Measurements from ENCODE around the gene YPEL1.

Gene YPEL1

GRCh38 chr22:21702700-21703683 lies 32.6 kb downstream of the YPEL1 start:
- no peak overlapping the region for H3K4me3 ChIP-seq (ENCODE audit: low read length)
- TF ChIP-seq CTCF (conservative IDR thresholded peaks at IDR 0.05; ENCODE audit: low read depth, low read length), result no peak
- no peak for DNase-seq (ENCODE audit: low read depth)

DNA sequence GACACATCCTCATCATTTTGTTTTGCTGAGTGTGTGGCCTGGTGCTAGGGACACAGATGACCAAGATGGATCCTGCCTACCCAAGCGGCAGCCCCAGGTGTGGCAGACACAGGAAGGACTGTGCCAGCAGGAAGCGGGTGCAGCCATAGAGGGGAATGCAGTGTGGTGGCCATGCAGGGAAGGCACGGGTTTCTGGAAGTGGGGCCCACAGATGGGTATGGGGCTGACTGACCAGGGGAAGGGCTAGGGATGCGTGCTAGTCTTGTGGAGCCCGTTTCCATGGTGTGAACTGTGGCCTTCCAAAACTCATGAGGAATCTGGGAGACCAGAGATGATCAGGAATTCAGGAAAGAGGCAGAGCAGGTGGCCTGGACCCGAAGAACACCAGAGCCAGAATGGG lies 33.5 kb downstream of the YPEL1 start:
- no peak overlapping the region for H3K4me3 ChIP-seq (ENCODE audit: low read length)
- no peak for TF ChIP-seq CTCF (conservative IDR thresholded peaks at IDR 0.05; ENCODE audit: low read depth, low read length)
- DNase-seq (ENCODE audit: low read depth), result no peak

- H3K4me3 ChIP-seq (ENCODE audit: low read length), result no peak overlapping the region
- DNase-seq (ENCODE audit: low read depth), result no peak
- no peak for TF ChIP-seq CTCF (conservative IDR thresholded peaks at IDR 0.05; ENCODE audit: low read depth, low read length)
Measured at GRCh38 chr22:21701384-21701971, 34.1 kb downstream of the YPEL1 start.

DNA sequence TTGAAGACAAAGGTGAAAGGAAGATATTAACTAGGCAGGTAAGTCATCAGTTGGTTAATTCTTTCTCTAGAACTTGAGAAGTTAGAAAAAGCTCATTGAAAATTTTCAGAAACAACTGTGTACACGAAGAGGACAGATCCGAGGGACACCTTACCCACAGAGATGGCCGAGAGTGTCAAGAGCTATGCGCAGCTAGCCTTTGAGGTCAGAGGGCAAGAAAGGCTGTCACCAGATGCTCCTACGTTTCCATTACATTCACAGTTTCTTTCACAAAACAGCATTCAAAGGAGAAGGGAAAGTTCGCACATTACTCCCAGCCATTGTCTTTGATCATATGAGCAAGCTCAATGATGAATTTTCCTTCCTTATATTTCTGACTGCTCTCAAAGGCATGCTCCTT lies 34.8 kb downstream of the YPEL1 start:
- no peak for DNase-seq (ENCODE audit: low read depth)

GRCh38 chr22:21699643-21700042 lies 36.0 kb downstream of the YPEL1 start:
- no peak for DNase-seq (ENCODE audit: low read depth)
- H3K4me3 ChIP-seq (ENCODE audit: low read length), result no peak overlapping the region
- no peak for TF ChIP-seq CTCF (conservative IDR thresholded peaks at IDR 0.05; ENCODE audit: low read depth, low read length)

More for the DNA sequence above, 34.8 kb downstream of the YPEL1 start:
- TF ChIP-seq CTCF (conservative IDR thresholded peaks at IDR 0.05; ENCODE audit: low read depth, low read length), result no peak
- no peak overlapping the region for H3K4me3 ChIP-seq (ENCODE audit: low read length)

GRCh38 chr22:21698430-21699329 lies 36.9 kb downstream of the YPEL1 start:
- no peak for DNase-seq (ENCODE audit: low read depth)
- no peak overlapping the region for H3K4me3 ChIP-seq (ENCODE audit: low read length)
- TF ChIP-seq CTCF (conservative IDR thresholded peaks at IDR 0.05; ENCODE audit: low read depth, low read length), result no peak
